GM12878 (cell line): Measurements from ENCODE around the gene PLP2. TPM values are rescaled to one million over a fixed set of nuclear protein-coding genes. Genes with fewer than 3 reads are reported as not detected.
"Not testable (repeated sequence)": the region's sequence is repeated elsewhere in the genome, so short reads cannot be mapped to it uniquely, and the experiment has no call there.

Experiments
- ATAC-seq: fragments of 200-7000 bp; cut with Tn5 transposase; 3 replicates; pipeline ENCODE4 v1.9.1; 2020; ENCODE audit warnings: mild to moderate bottlenecking, moderate library complexity
- BruUV-seq: library from RNA; stranded (reverse); fragments of 400-500 nt; replicated peaks from 2 replicates; lab custom pipeline; 2021; lab: Mats Ljungman, UMichigan
- CTCF ChIA-PET: fragments of 300-600 bp; sonication (Branson Sonifier 250); formaldehyde crosslinking; extraction: SDS; loops from one replicate; lab custom pipeline; 2021; ENCODE audit warnings: inconsistent platforms; lab: Yijun Ruan, JAX
- POLR2A ChIA-PET: fragments of 350-600 bp; formaldehyde crosslinking; extraction: SDS; loops from one replicate; lab custom pipeline; 2021; ENCODE audit warnings: inconsistent platforms; lab: Charles Lee
- RAD21 ChIA-PET: fragments of 300-600 bp; sonication (Branson Sonifier 250); formaldehyde crosslinking; loops from one replicate; lab custom pipeline; 2023; ENCODE audit warnings: antibody characterized with exemption; ENCODE audit not compliant: unreplicated experiment; lab: Charles Lee
- SMC1A ChIA-PET: fragments of 300-600 bp; sonication (Branson Sonifier 250); formaldehyde crosslinking; loops from one replicate; lab custom pipeline; 2023; ENCODE audit not compliant: unreplicated experiment, uncharacterized antibody; lab: Charles Lee
- DNase-seq: peaks from one replicate; pipeline ENCODE4 v3.0.0-alpha.2; 2011; ENCODE audit warnings: low read depth, low spot score
- FAIRE-seq: peaks from 3 replicates; lab custom pipeline; 2011; peaks lifted over from hg19 to GRCh38; lab: Jason Lieb, UNC
- H2AFZ ChIP-seq: 2 replicates; pipeline ENCODE4 v1.6.0; 2011; ENCODE audit warnings: low read depth, low read length, control low read depth; ENCODE audit not compliant: control insufficient read depth
- H3K27ac ChIP-seq: 2 replicates; pipeline ENCODE4 v1.5.1; 2011; ENCODE audit warnings: control low read depth; ENCODE audit not compliant: control insufficient read depth, insufficient read depth
- H3K27me3 ChIP-seq, 2 experiments: replicated peaks in 1 of 2; 2 replicates each; pipeline versions ENCODE4 v1.6.0 to v1.6.1; 2011; ENCODE audit warnings: low read length in 1 of 2; ENCODE audit not compliant: control insufficient read depth in 2 of 2, insufficient read depth in 2 of 2
- H3K36me3 ChIP-seq, 2 experiments: 2 replicates each; pipeline ENCODE4 v1.5.1; 2011; ENCODE audit warnings: low read length in 1 of 2; ENCODE audit not compliant: control insufficient read depth in 2 of 2, insufficient read depth in 2 of 2
- H3K4me1 ChIP-seq: 2 replicates; pipeline ENCODE4 v1.6.1; 2011; ENCODE audit warnings: mild to moderate bottlenecking, low read length, moderate library complexity, mixed read lengths; ENCODE audit not compliant: control insufficient read depth, insufficient read depth
- H3K4me2 ChIP-seq: 2 replicates; pipeline ENCODE4 v1.6.0; 2011; ENCODE audit warnings: control low read depth; ENCODE audit not compliant: control insufficient read depth, insufficient read depth
- H3K4me3 ChIP-seq: fragments of 200-600 bp; sonication (generic); 2 replicates; pipeline ENCODE4 v1.5.1; 2016
- H3K79me2 ChIP-seq: 2 replicates; pipeline ENCODE4 v1.6.0; 2011; ENCODE audit warnings: low read length; ENCODE audit not compliant: control insufficient read depth, insufficient read depth
- H3K9ac ChIP-seq: 2 replicates; pipeline ENCODE4 v1.8.0; 2011; ENCODE audit warnings: low read length, control low read depth, mixed read lengths; ENCODE audit not compliant: control insufficient read depth, insufficient read depth
- H3K9me3 ChIP-seq: replicated peaks from 3 replicates; pipeline ENCODE4 v1.5.1; 2011; ENCODE audit warnings: mild to moderate bottlenecking, low read length; ENCODE audit not compliant: control insufficient read depth, insufficient read depth
- H4K20me1 ChIP-seq: 2 replicates; pipeline ENCODE4 v1.6.0; 2011; ENCODE audit not compliant: control insufficient read depth, insufficient read depth
- ATF7 ChIP-seq: fragments of 450-650 bp; IDR thresholded peaks from 2 replicates; pipeline ENCODE4 v1.6.1; 2016; ENCODE audit warnings: low read depth, mild to moderate bottlenecking
- CBX3 ChIP-seq: fragments of 200-600 bp; sonication (generic); IDR thresholded peaks from 2 replicates; pipeline ENCODE4 v1.6.1; 2016; ENCODE audit warnings: low read depth, borderline replicate concordance
- CHD1 ChIP-seq: IDR thresholded peaks from 2 replicates; pipeline ENCODE4 v1.6.1; 2012; ENCODE audit warnings: low read depth, low read length, improper control_type of control experiment
- SPI1 ChIP-seq: IDR thresholded peaks from 2 replicates; pipeline ENCODE4 v1.6.1; 2011; ENCODE audit warnings: low read depth, mild to moderate bottlenecking, low read length, moderate library complexity, borderline replicate concordance; ENCODE audit not compliant: insufficient read depth
- ZSCAN29 ChIP-seq: fragments of 450-650 bp; IDR thresholded peaks from 2 replicates; pipeline ENCODE4 v1.6.1; 2017; ENCODE audit warnings: mild to moderate bottlenecking, moderate library complexity
- WGBS: methylation state at CpG from one replicate; pipeline ENCODE4 v1.1.6; 2016; ENCODE audit warnings: low lambda C conversion rate; ENCODE audit not compliant: insufficient replicate concordance, insufficient coverage; ENCODE audit errors: missing lambda C conversion rate; 5-methylcytosine and 5-hydroxymethylcytosine counted together
- in situ Hi-C: fragments of 300-500 bp; cut with MboI; formaldehyde crosslinking; loops from 9 replicates; pipeline ENCODE4 v1.14.3; 2018; ENCODE audit warnings: mixed read lengths
- intact Hi-C: fragments of 100-400 bp; cut with micrococcal nuclease; formaldehyde crosslinking; loops from one replicate; pipeline ENCODE4 v1.14.2; 2022; ENCODE audit not compliant: unreplicated experiment
- polyA plus RNA-seq, 11 experiments: library from polyadenylated mRNA; depleted of rRNA in 4 of 11; unstranded in 6 of 11; stranded (reverse) in 5 of 11; fragments of >200 nt; fragmentation: Nextera tagmentation in 4 of 11; fragmentation: Illumina TruSeq in 1 of 11; extraction: Ambion mirVana in 4 of 11; extraction: Trizol in 1 of 11; gene quantifications; 1 replicate in 1 of 11; 2 replicates in 10 of 11; pipeline versions ENCODE4 v1.2.1 to v1.2.3, GENCODE V29; 2011 to 2016; ENCODE audit warnings: inconsistent platforms in 2 of 11, missing spikeins in 2 of 11, low read depth in 1 of 11
- total RNA-seq, 4 experiments: library from RNA; depleted of rRNA in 3 of 4; stranded (reverse); fragments of >200 nt in 3 of 4; fragmentation: Illumina TruSeq in 1 of 4; extraction: Trizol in 1 of 4; gene quantifications; 2 replicates each; pipeline versions ENCODE4 v1.2.1 to v1.2.3, GENCODE V29; 2013 to 2021
- TF ChIP-seq, protein P1 (sequence below): IDR thresholded peaks from 2 replicates; pipeline ENCODE4 v1.6.1; 2011; ENCODE audit warnings: low read depth, low read length, improper control_type of control experiment, borderline replicate concordance

The PLP2 gene
- total and polyA plus RNA-seq, 10 of the 15 experiments (the other 5 are each of a cell fraction or from before 2014, with no cell fraction given): 56.6 to 177 (median 99.3) TPM

DNA sequence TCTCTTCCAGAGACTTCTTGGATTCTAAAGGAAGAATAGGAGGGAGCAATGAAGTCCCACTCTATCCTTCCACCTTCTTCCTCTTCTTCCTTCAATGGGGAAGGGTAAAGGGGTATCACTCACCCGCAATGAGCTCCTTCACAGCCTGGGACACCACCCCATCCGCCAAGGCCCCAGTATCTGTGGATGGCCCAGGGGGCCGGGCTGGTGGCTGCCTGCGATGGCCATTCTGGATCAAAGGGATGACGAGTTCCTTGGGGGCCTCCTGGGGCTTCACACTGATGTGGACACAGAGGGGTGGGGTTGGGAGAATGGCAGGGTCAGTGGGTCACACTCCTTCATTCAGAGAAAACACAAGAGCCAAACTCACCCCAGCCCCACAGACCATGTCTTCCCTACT, 49.2 kb upstream of the PLP2 start:
- no TSS peak for BruUV-seq
- Histone ChIP-seq H3K9ac (peak overlapping the region; percentile 78; the same call in 1 of the 2 replicates), H3K79me2 (peaks cover 13% of the 10 kb centered on the region), H4K20me1 (no peaks in the 10 kb centered on the region), H3K27ac (no peak overlapping the region), H3K36me3 (no peaks in the 10 kb centered on the region), H2AFZ (no peak overlapping the region), H3K4me2 (peak overlapping the region; percentile 36), H3K4me3 (peak overlapping the region; percentile 81; the same call in 1 of the 2 replicates), H3K4me1 (no peaks in the 10 kb centered on the region), H3K9me3 (no peaks in the 10 kb centered on the region), H3K27me3 (no peaks in the 10 kb centered on the region)
- TF ChIP-seq CBX3: no peak
- no peak for TF ChIP-seq ZSCAN29
- no peak for TF ChIP-seq ATF7
- no peak for TF ChIP-seq SPI1
- no peak for TF ChIP-seq CHD1
- TF ChIP-seq, protein P1, sequence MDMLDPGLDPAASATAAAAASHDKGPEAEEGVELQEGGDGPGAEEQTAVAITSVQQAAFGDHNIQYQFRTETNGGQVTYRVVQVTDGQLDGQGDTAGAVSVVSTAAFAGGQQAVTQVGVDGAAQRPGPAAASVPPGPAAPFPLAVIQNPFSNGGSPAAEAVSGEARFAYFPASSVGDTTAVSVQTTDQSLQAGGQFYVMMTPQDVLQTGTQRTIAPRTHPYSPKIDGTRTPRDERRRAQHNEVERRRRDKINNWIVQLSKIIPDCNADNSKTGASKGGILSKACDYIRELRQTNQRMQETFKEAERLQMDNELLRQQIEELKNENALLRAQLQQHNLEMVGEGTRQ: no peak
- 54% methylated on average over 5 of the region's 5 CpGs for WGBS
- SMC1A ChIA-PET: interaction anchor here (1.2 kb wide), 1 partner anchor 39 kb away, joined by 3 read pairs; no protein-coding TSS in a partner anchor
- DNase-seq: no peak
- CTCF ChIA-PET: interaction anchor here (0.9 to 2.6 kb wide), 3 partner anchors 33 to 121 kb away, joined by 3 to 10 read pairs (median 3); partner anchors contain the start of gene GRIPAP1
- ATAC-seq: no peak
- RAD21 ChIA-PET: no interaction called here
- in situ Hi-C loops (no loop called here), intact Hi-C loops (loop anchor here (2.0 kb wide), 1 partner anchor 44 kb away; no protein-coding TSS in a partner anchor)
- POLR2A ChIA-PET: interaction anchor here (0.6 kb wide), 1 partner anchor 1070 kb away, joined by 4 read pairs; no protein-coding TSS in a partner anchor
- no peak for FAIRE-seq

DNA sequence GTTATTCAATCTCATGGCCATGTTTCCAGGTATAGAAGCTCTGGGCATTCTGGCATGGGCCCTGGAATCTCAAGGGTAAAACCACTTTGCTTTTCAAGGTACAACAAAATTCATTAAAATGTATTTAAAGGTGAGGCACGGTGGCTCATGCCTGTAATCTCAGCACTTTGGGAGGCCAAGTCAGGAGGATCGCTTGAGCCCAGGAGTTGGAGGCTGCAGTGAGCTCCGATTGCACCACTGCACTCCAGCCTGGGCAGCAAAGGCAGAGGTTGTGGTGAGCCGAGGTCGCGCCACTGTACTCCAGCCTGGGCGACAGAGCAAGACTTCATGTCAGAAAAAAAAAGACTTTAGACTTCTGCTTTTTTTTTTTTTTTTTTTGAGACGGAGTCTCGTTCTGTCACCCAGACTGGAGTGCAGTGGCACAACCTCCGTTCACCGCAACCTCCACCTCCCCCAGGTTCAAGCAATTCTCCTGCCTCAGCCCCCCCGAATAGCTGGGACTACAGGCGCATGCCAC, 43.9 kb upstream of the PLP2 start:
- H3K9ac ChIP-seq, FAIRE-seq, H3K4me1 ChIP-seq, ATAC-seq, H3K79me2 ChIP-seq, intact Hi-C loops, H3K4me3 ChIP-seq, H3K4me2 ChIP-seq, CTCF ChIA-PET, H3K9me3 ChIP-seq, H3K27ac ChIP-seq, DNase-seq, POLR2A ChIA-PET, BruUV-seq, H3K27me3 ChIP-seq, H3K36me3 ChIP-seq, H4K20me1 ChIP-seq, H2AFZ ChIP-seq, RAD21 ChIA-PET, in situ Hi-C loops: not testable (repeated sequence)
- SMC1A ChIA-PET: interaction anchor here (0.7 to 1.5 kb wide), 2 partner anchors 10 to 12 kb away, joined by 3 read pairs; no protein-coding TSS in a partner anchor
- 49% methylated on average over 12 of the region's 13 CpGs for WGBS
